ENCODE data around the gene VCAN.

GRCh38 chr5:83444445-83444844 is 27.1 kb upstream of the VCAN start:
- TF ChIP-seq CTCF (IDR thresholded peaks at IDR 0.05) = no peak
- TF ChIP-seq POLR2AphosphoS5 (IDR thresholded peaks at IDR 0.05) = no peak
